Ramos (cell line): ENCODE results near the gene RBPJ.

Experiments used
- in situ Hi-C: fragments of 300-500 bp; cut with MboI; formaldehyde crosslinking; loops from one replicate; pipeline ENCODE4 v1.14.3; 2022; ENCODE audit warnings: low sequenced_read_pairs; ENCODE audit not compliant: unreplicated experiment

The RBPJ gene

DNA sequence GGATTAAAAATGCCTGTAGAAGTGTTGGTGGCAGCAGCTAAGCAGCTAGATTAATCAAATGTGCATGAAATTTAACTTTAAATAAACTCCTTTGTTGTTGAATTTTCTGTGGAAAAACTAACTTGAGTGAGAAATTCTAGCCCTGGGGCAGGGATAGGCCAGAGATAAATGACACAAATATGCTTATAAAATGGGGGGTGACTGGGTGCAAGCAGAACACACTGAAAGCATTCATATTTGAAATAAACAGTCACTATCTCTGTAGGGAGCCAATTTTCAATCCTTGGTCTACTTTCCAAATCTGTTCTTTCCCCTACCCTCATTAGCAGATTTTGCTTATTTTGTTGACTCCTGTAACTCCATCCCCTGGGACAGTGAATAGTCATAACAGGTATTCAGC lies 47.9 kb downstream of the RBPJ start:
- in situ Hi-C loops, result no loop called here

DNA sequence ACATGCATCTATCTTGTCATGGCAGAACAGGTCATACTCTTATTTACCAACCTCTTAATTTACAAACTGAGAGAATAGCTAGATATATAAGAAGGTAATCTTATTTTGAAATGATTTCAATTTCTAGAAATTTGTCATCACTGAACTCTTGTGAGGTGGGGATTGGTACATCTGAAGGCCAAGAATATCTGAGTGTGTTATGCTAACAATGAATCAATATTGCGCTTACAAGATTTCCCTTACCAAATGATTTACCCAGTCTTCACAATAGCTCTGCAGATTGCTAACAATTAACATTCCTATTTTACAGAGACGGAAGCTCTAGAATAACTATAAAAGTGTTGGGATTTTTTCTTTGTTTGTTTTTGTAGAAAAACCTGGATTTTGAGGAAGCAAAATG lies 48.3 kb downstream of the RBPJ start:
- in situ Hi-C loops, result no loop called here

DNA sequence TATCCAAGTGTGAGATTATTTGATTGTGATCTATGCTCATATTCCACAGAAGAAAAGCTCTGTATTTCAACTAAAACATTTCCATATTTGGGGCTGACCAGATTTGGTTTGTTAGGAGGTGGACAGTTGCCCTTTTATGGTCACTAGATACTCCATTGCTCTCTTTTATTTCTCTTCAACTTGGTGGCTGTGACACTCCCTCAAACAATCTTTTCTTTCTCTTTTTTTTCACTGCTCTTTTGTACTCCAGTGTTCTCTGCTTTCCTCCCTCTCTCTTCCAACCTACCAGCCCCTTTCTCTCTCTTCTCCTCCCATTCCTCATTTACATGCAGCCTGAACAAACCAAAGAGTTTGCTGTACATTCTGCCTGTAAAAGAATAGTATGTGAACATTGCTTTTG lies 48.8 kb downstream of the RBPJ start:
- in situ Hi-C loops, result no loop called here

DNA sequence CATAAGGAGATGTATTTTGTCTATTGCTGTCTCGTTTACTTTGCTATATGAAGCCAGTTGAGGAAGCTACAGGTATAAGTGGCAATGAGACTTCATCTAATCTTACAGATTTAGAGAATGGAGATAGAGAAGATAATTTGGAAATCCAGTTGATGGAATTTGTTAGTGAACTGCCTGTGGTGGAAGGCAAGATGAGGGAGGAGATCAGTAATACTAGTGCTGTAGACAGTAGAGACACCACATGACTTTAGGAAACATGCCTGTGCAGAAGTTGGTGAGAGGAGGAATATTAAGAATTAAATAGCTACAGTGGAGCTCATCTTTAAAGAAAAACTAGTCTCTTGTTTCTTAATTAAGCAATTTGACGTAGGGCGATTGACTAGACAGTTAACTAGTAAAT lies 51.3 kb downstream of the RBPJ start:
- in situ Hi-C loops, result no loop called here

DNA sequence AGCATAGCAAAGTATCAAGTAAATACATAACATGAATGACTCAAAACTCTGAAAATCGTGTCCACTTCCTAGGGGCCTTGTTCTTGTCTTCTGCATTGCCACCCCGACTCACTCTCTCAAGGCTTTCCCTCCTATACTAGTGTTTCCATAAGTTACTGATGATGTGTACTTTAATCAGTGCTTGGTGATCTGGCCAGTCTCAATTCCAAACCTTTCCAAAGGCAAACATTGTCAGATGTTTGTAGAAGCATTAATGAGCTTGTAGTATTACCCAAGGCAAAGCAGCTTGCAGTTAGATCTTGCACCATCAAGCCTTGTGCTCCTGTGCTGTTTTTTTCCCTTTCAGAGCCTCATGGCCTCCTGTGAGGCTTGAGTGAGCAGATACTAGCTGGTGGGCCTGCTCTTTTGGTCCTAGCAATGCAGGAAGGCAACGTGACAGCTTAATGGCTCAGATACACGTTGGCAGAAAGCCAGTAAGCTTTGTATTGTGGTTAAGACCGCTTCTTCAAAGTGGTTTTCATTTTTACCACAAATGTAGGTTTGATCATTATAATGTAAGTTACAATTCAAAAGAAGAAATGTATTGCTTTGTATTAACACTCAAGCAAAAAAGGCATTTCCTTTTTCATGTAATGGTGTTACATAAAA lies 51.8 kb downstream of the RBPJ start:
- in situ Hi-C loops, result no loop called here

DNA sequence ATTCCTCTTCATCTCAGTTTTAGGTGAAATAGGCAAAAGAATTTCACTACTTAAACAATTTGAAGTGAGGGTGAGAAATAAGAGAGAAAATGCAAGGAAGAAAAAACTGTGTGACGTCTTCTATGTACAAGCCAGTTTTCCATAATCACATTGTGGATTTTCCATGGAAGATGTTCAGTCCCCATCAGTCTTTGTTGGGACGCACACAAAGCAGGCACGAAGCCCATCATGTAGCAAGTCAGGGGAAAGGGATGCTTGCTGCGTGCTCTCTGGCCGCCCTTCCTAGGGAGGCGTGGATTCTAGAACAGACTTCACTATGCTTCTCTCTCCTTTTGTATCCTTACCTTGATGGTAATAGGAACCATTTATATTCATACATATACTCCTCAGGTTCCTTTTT lies 54.7 kb downstream of the RBPJ start:
- in situ Hi-C loops, result no loop called here

DNA sequence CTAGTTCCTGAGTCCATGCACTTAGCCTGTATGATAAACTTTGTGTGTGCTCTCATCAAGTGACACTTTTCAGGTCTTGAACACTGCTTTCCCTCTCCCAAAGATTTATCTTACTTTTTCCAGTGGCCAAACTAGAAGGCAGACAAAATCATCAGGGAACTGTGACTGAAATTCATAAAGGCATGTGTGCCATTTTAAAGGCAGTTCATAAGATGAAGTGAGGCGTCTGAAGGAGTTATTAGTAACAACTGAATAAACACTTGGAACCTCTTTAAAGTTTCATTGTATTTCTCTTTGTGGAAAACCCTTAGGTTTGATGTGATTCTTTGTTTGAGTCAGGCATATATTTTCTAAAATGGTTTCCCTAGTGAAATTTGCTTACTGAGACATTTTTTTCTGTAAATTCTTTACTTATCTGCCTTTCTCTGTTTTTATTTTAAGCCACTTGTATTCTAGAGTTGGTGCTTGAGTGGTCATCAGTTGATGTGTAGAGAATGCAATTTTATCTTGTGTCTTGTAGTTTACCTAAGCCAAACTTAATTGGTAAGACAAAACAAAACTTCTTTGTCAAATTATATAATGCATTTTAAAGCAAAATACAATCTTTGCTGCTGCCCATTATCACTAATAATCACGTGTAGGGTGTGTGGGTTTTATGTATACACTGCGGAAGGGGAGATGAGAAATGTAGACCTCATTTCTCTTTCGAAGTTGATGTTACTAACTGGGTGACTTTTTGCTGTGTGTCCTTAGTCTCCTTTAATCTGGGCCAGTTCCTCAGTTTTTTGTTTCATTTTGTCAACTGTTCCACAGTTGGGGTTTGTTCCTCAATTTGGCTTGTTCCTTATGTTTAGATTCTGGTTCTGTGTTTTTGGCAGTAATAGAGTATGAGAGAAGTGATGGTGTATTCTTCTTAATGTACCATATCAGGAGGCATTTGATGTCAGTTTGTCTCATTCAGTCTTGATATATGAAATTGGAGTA lies 56.8 kb downstream of the RBPJ start:
- in situ Hi-C loops, result no loop called here

DNA sequence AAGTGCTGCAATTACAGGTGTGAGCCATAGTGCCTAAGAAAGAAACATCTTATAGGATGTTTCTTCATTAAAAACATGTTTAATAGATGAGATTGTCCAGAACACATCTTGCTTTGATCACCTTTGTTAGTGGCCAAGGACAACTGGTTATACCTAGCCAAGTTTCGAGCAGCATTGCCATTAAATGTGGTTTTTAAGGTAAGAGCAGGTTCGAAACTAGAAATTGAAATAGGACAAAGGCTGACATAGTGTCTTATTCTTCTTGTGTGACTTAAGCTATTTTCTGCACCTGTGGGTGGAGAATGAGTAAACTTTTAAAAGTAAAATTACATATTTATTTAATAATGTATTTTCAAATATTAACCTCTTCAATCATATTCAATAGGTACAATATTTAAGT lies 59.0 kb downstream of the RBPJ start:
- in situ Hi-C loops, result no loop called here

DNA sequence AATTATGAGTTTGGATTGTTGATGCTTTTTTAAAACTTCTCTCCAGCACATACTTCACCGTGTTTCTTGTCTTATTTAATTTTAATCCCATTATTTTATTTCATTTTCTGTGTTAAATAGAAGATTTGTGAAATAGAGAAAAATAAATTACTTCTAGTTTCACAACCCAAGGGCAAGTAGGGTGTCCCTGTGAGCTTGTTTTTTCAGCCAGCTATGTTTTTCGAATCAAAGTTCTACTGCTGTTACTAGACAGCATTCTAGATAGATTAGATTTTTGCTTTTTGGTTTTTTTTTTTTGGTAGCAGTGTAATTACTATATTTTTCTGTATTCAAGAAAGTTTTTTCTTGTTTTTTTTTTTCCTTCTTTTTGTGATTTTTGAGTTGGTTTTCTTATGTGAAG lies 59.9 kb downstream of the RBPJ start:
- in situ Hi-C loops, result no loop called here

DNA sequence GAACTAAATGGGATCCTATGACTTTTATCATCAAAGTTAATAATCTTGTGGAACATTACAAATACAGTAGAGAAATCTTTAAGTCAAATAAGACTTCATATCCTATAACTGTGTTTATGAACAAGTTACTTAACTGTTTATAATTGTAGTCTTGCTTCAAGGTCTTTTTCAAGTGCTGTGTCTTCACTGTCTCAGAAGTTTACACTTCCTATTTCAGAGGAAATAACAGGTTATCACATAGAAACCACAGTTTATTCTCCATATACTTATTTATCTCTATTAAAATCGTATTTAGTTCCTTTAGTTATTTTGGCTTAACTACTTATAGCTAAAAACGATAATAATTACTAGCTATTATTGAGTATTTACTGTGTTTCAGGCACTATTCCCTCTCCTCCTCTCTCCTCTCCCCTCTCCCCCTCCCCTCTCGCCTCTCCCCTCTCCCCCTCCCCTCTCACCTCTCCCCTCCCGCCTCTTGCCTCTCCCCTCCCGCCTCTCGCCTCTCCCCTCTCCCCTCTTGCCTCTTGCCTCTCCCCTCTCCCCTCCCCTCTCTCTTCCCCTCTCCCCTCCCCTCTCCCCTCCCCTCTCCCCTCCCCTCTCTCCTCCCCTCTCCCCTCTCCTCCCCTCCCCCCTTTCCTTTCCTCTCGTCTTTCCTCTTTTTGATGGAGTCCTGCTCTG lies 63.7 kb downstream of the RBPJ start:
- in situ Hi-C loops, result no loop called here

DNA sequence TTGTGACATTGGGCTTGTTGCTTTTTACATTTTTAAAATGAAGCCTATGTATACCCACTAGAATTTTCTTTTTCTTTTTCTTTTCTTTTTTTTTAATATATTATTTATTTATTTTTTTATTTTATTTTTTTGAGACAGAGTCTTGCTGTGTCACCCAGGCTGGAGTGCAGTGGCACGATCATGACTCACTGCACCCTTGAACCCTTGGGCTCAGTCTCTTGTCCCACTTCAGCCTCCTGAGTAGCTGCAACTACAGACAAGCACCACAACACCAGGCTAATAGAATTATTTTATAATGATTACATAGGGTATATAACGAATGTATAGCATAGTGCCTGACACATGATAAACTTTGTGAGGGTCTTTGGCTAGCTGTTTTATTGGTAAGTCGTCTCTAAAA lies 64.9 kb downstream of the RBPJ start:
- in situ Hi-C loops, result no loop called here

DNA sequence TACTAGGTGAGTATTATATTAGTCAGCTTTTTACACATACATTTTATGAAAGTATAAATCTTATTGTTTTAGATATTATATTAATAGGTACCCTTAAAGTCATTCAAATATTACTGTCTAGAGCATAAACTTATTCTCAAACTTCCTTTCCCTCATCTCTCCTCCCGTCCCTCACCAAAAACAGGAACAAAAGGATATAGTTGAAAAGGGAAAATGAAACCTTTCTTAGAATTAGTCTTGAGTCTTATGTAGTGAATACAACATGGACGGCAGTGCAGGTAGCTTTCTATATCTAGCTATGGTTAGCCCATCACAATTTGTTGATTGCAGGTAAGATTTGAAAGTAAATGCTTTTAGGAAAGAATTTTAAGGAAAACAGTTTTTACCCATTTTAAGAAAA lies 65.6 kb downstream of the RBPJ start:
- in situ Hi-C loops, result no loop called here

DNA sequence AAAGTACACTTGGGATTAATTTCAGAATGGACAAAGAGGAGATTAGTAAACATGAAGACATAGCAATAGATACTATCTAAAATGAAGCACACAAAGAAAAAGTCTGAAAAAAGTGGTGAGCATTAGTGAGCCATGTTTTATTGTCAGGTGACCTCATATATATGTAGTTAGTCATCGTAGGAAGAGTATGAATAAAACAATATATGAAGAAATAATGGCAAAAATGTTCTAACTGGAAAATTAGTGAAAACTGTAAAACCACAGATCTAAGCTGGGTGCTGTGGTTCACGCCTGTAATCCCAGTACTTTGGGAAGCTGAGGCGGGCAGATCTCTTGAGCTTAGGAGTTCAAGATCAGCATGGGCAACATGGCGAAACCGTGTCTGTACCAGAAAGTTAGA lies 67.9 kb downstream of the RBPJ start:
- in situ Hi-C loops, result no loop called here

DNA sequence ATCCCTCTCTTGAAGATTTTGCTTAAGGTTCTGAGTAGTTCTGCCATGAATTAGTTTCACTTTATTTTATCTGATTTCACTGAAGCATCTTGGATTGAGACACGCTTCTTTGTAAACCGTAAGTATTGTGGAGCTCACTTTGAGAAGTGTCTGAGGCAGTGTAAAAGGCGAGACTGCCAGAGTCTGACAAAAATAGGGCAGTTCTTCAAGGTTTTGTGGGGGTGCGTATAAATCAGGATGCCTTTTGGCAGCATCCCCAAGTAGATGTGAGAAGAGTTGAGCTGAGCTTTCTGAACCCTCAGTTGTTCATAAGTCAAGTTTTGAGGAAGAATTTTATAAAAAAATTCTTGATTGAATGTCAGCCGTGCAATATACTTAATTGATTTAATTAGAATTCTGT lies 76.3 kb downstream of the RBPJ start:
- in situ Hi-C loops, result no loop called here

DNA sequence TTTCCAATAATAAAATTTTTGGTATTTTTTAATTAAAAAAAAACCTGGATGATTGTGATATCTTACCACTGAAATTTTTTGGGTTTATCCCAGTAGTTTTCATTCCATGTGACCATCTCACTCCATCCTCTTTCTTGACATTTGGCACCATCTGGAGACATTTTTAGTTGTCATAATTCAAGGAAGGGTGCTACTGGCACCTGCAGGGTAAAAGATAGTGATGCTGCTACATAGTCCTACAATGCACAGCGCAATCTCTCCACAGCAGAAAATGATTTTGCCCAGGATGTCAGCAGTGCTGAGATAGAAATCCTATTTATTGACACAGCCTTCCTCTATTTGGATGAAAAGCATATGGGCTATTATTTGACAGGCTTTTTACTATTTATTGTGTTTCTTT lies 79.3 kb downstream of the RBPJ start:
- in situ Hi-C loops, result loop anchor here (10.0 to 25.0 kb wide), 2 partner anchors 315 to 963 kb away; no protein-coding TSS in a partner anchor

DNA sequence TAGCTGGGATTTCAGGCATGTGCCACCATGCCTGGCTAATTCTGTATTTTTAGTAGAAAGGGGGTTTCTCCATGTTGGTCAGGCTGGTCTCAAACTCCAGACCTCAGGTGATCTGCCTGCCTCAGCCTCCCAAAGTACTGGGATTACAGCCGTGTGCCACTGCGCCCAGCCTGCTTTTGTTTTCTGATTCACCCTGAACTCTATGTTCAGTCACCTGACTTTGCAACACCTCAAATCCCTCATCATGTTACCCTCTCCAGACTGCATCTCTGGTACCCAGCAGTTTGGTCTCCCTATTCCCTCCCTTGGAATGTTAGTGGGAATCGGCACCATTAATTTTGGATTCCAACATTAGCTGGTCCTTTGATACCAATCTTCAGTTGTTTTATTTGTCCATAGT lies 81.2 kb downstream of the RBPJ start:
- in situ Hi-C loops, result loop anchor here (10.0 to 25.0 kb wide), 2 partner anchors 317 to 965 kb away; no protein-coding TSS in a partner anchor

DNA sequence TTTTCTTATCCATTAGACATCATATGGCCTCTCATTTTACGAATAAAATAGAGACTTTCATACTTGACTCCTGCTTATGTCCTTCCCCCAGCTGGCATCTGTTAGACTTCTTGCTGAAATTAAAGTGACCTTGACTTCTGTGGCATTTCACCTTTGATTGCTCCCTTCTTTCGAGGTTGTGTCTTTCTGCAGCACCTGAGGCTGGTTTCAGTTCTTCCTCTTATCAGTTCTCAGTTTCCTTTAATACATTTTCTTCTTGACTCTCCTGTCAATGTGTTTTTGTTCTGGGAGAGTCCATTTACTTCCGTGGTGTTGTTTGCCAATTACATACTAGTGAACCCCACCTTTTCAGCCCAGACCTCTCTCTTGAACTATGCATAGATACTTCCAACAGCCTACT lies 81.6 kb downstream of the RBPJ start:
- in situ Hi-C loops, result loop anchor here (10.0 to 25.0 kb wide), 2 partner anchors 318 to 965 kb away; no protein-coding TSS in a partner anchor

DNA sequence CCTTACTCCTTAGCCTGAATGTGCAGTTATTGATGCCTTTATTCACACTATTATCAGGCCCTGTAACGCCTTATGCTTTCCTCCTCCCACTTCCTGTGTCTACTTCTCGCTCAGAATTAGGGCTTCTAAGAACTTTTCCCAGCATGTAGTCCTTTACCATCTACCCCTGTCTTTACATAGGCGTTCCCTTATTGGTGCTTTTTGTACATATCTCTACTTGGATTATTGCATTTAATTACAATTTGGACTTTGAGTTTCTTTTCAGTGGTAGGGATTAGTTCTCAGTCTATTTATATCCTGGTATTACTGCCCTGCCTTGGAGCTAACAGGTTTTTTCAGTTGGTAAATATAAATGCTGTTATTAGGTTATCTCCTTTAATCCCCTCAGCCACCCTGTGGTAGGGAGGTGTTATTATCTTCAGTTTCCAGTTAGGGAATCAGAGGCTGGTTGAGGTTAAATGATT lies 84.0 kb downstream of the RBPJ start:
- in situ Hi-C loops, result loop anchor here (10.0 to 25.0 kb wide), 2 partner anchors 320 to 967 kb away; no protein-coding TSS in a partner anchor

DNA sequence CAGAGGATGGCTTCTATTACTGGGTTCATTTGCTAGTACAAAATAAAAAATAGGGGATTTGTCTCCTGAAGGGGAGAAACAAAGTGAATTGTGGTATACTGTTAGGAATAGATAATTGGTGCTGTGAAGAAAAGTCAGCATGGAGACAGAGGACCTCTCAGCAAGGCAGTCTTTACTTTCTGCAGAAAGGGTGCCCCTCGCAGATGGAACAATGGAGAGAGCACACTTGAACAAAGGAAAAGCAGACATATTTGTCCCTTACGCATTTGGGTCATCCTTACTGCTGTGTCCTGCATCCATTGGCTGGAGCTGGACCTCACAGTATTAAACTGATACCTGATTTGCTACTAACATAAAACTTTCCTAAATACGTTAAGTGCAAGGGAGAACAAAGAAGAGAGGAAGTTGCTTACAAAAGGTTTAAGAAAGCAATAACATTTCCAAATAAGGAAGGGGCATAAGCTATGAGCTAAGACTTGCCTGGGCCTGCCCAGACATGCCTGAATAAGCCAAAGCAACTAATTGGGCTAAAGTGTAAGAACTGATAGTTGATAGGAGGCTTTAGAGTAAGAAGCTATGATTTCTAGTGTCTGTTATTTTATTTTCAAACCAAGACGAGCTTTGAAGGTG lies 85.6 kb downstream of the RBPJ start:
- in situ Hi-C loops, result loop anchor here (10.0 to 25.0 kb wide), 2 partner anchors 322 to 969 kb away; no protein-coding TSS in a partner anchor

DNA sequence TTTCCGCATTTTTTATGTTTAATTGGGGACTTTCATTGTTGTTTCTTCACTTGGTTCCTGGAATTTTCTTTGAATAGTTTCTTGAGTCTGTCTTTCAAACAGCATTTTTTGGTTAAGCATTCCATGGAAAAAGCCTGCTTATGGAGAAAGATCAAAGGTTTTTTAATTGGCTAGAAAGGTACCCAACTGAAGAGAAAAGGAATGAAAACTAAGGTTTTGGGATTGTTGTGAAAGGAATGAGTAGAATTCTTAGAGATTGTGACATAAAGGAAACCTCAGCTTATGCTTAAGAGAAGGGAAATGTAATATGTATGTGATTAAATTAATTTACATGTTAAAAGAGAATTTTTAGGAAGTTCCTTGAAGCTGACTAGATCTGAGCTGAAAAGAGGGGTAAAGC lies 86.7 kb downstream of the RBPJ start:
- in situ Hi-C loops, result loop anchor here (10.0 to 25.0 kb wide), 2 partner anchors 323 to 970 kb away; no protein-coding TSS in a partner anchor
